Measurements from ENCODE around the gene CTDSPL. TPM values are rescaled to one million over a fixed set of nuclear protein-coding genes. Genes with fewer than 3 reads are reported as not detected.

Gene CTDSPL
- total and polyA plus RNA-seq, 7 donors: 19.1 to 69.1 (median 46.3) TPM

DNA sequence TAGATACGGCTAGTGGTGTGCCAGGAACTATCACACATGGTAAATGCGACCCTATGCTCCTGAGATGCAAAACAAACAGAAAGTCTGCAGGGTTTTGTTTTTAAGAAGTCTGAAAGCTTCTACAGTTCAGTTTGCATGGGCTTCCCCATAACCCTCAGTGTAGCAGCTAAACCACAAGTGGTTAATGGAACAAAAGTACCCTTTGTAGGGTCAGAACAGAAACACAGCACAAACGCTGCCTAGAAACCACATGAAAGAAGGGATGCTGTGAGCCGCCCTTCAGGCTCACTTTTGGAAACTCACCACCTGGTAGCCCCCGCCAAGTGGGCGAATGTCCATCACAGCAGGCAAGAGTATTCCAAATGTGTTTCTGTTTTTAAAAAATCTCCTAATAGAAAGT lies 46.2 kb downstream of the CTDSPL start:
- Histone ChIP-seq H3K4me3 (no peak overlapping the region), H3K27ac (no peak overlapping the region), H3K4me1 (peaks cover 0 to 61% (median 52%) of the 10 kb centered on the region in 4 donors), H3K27me3 (no peaks in the 10 kb centered on the region), H3K36me3 (no peaks in the 10 kb centered on the region), H3K9me3 (no peaks in the 10 kb centered on the region)
- TF ChIP-seq POLR2A (IDR thresholded peaks at IDR 0.05) (no peak), EP300 (IDR thresholded peaks at IDR 0.05) (no peak), POLR2AphosphoS5 (IDR thresholded peaks at IDR 0.05) (no peak)
- TF ChIP-seq, protein P1, sequence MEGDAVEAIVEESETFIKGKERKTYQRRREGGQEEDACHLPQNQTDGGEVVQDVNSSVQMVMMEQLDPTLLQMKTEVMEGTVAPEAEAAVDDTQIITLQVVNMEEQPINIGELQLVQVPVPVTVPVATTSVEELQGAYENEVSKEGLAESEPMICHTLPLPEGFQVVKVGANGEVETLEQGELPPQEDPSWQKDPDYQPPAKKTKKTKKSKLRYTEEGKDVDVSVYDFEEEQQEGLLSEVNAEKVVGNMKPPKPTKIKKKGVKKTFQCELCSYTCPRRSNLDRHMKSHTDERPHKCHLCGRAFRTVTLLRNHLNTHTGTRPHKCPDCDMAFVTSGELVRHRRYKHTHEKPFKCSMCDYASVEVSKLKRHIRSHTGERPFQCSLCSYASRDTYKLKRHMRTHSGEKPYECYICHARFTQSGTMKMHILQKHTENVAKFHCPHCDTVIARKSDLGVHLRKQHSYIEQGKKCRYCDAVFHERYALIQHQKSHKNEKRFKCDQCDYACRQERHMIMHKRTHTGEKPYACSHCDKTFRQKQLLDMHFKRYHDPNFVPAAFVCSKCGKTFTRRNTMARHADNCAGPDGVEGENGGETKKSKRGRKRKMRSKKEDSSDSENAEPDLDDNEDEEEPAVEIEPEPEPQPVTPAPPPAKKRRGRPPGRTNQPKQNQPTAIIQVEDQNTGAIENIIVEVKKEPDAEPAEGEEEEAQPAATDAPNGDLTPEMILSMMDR (IDR thresholded peaks at IDR 0.05): no peak
- WGBS, 2 donors: 41 to 84% methylated on average over 6 of the region's 6 CpGs
- intact Hi-C loops (cut with DNase I): no loop called here
- DNase-seq: no peak

DNA sequence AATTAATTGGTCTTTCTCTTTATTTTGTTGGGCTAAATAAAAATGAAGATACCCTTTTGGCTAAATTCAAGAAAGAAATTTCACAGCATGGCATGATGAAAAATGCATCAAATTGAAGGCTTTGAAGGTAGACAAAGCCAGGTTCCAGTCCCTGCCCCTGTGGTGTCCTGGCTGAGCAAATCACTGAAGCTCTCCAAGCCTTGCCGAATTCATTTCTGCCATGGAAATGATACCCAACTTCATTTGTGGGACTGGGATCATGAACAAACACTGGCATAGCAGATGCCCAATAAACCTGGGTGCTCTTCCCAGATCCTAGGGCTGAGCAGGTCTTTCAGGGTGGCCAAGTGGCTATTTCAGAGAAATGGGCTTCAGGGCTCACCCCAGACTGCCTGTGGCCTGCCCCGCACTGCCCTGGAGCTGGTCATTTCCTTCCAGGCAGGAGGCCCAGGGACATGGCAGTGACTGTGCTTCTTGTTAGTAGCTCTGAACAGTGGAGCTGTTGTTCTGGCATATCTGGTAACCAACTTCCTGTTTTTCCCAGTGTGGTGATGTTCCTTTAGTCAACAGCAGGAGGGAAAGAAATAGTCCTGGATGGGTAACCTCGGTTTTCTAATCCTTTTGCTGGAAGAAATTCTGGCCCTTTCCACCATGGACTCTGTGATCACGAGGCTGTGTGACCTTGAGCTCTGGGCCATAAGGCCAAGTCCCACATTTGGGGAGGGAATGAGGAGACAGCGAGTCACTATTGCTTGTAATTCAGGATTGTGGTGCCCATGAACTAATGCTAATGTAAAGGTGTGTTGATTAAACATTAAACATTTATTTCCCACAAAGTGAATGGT lies 47.6 kb downstream of the CTDSPL start:
- no peaks in the 10 kb centered on the region for H3K27me3 ChIP-seq
- no peaks in the 10 kb centered on the region for H3K36me3 ChIP-seq
- DNase-seq: no peak
- TF ChIP-seq POLR2AphosphoS5 (IDR thresholded peaks at IDR 0.05) (no peak), EP300 (IDR thresholded peaks at IDR 0.05) (no peak), POLR2A (IDR thresholded peaks at IDR 0.05) (no peak)
- TF ChIP-seq, protein P1 (IDR thresholded peaks at IDR 0.05): no peak
- H3K4me1 ChIP-seq: peaks cover 0 to 51% (median 42%) of the 10 kb centered on the region in 4 donors
- H3K27ac ChIP-seq: peak overlapping the region in 1 of 4 donors; percentile 24
- no peaks in the 10 kb centered on the region for H3K9me3 ChIP-seq
- WGBS, 2 donors: 56 to 73% methylated on average over 5 of the region's 5 CpGs
- no peak overlapping the region for H3K4me3 ChIP-seq
- intact Hi-C loops (cut with DNase I): no loop called here

- no peaks in the 10 kb centered on the region for H3K9me3 ChIP-seq
These were observed 49.2 kb downstream of the CTDSPL start for GRCh38 chr3:37910671-37911400.

GRCh38 chr3:37912052-37912733 lies 50.5 kb downstream of the CTDSPL start:
- H3K9me3 ChIP-seq: no peaks in the 10 kb centered on the region
- H3K4me3 ChIP-seq: no peak overlapping the region
- intact Hi-C loops (cut with DNase I): no loop called here
- H3K4me1 ChIP-seq: peaks cover 0 to 28% (median 18%) of the 10 kb centered on the region in 4 donors
- DNase-seq: no peak
- H3K27ac ChIP-seq: peak overlapping the region in 1 of 4 donors; percentile 42
- no peaks in the 10 kb centered on the region for H3K27me3 ChIP-seq
- TF ChIP-seq, protein P1 (IDR thresholded peaks at IDR 0.05): no peak
- no peak for TF ChIP-seq EP300 (IDR thresholded peaks at IDR 0.05)
- TF ChIP-seq POLR2A (IDR thresholded peaks at IDR 0.05): no peak
- TF ChIP-seq POLR2AphosphoS5 (IDR thresholded peaks at IDR 0.05): no peak
- no peaks in the 10 kb centered on the region for H3K36me3 ChIP-seq
- WGBS, 2 donors: 68 to 71% methylated on average over 9 of the region's 9 CpGs

More at GRCh38 chr3:37910671-37911400, 49.2 kb downstream of the CTDSPL start:
- 16 to 54% methylated on average over 4 of the region's 4 CpGs for WGBS, 2 donors
- Histone ChIP-seq H3K27ac (peak overlapping the region in 2 of 4 donors; percentile 42 to 46), H3K36me3 (no peaks in the 10 kb centered on the region), H3K4me3 (no peak overlapping the region), H3K4me1 (peaks cover 0 to 35% (median 27%) of the 10 kb centered on the region in 4 donors), H3K27me3 (no peaks in the 10 kb centered on the region)
- intact Hi-C loops (cut with DNase I): no loop called here
- no peak for DNase-seq
- TF ChIP-seq POLR2A (IDR thresholded peaks at IDR 0.05) (no peak), POLR2AphosphoS5 (IDR thresholded peaks at IDR 0.05) (no peak), EP300 (IDR thresholded peaks at IDR 0.05) (no peak)
- TF ChIP-seq, protein P1 (IDR thresholded peaks at IDR 0.05): no peak

All from sigmoid colon (tissue), 7 donors.